ENCODE results near the gene COL7A1.
A peak's percentile ranks its signal among the peaks of the same experiment; 100 is the strongest.

The COL7A1 gene

GRCh38 chr3:48595075-48595525 is at the start of gene COL7A1:
Gene COL7A1 (minus strand): TSS chr3:48595329. CDS start chr3:48595159, 170 bp downstream.
- DNase-seq, result no peak

GRCh38 chr3:48642605-48643004 is 47.5 kb upstream of the COL7A1 start:
- DNase-seq, result no peak

- DNase-seq, result no peak
Measured at GRCh38 chr3:48641396-48641795, 46.3 kb upstream of the COL7A1 start.

- no peak for DNase-seq
Measured at GRCh38 chr3:48639944-48640606, 44.9 kb upstream of the COL7A1 start.

- no peak for DNase-seq
Measured at GRCh38 chr3:48637305-48637704, 42.2 kb upstream of the COL7A1 start.

GRCh38 chr3:48636149-48636655 is 41.1 kb upstream of the COL7A1 start:
- DNase-seq, result no peak

- DNase-seq, result peak; percentile 84
Measured at GRCh38 chr3:48635222-48636021, 40.3 kb upstream of the COL7A1 start, which contains the start of gene SLC26A6. Gene SLC26A6 (minus strand): TSS chr3:48635461. CDS start chr3:48635393, 68 bp downstream.

- DNase-seq, result peak; percentile 16
Measured at GRCh38 chr3:48634661-48635221, 39.6 kb upstream of the COL7A1 start.

GRCh38 chr3:48633743-48634142 is 38.6 kb upstream of the COL7A1 start:
- DNase-seq, result no peak

- no peak for DNase-seq
Measured at GRCh38 chr3:48633256-48633655, 38.1 kb upstream of the COL7A1 start.

GRCh38 chr3:48631516-48632448 is 36.7 kb upstream of the COL7A1 start:
- DNase-seq, result no peak

- DNase-seq, result no peak
Measured at GRCh38 chr3:48630833-48631232, 35.7 kb upstream of the COL7A1 start.

- DNase-seq, result no peak
Measured at GRCh38 chr3:48630407-48630806, 35.3 kb upstream of the COL7A1 start.

GRCh38 chr3:48629894-48630293 is 34.8 kb upstream of the COL7A1 start:
- no peak for DNase-seq

GRCh38 chr3:48628277-48629017 is 33.3 kb upstream of the COL7A1 start:
- DNase-seq, result no peak

- no peak for DNase-seq
Measured at GRCh38 chr3:48625600-48625999, 30.5 kb upstream of the COL7A1 start.

- DNase-seq, result no peak
Measured at GRCh38 chr3:48624767-48625166, 29.6 kb upstream of the COL7A1 start.

GRCh38 chr3:48623851-48624547 is 28.9 kb upstream of the COL7A1 start:
- no peak for DNase-seq

- DNase-seq, result no peak
Measured at GRCh38 chr3:48621461-48621869, 26.3 kb upstream of the COL7A1 start, which contains the start of gene TMEM89. Gene TMEM89 (minus strand): TSS chr3:48621769. CDS start chr3:48621756, 13 bp downstream.

- DNase-seq, result no peak
Measured at GRCh38 chr3:48619541-48620524, 24.7 kb upstream of the COL7A1 start.

Measured in NK-92 treated with Interleukin-12 subunit alpha and Interleukin-12 subunit beta, amount 100 ng/mL, for 24 hours (cell line).